ENCODE data around the gene KCTD21. TPM values are rescaled to one million over a fixed set of nuclear protein-coding genes. Genes with fewer than 3 reads are reported as not detected.
A peak's percentile ranks its signal among the peaks of the same experiment; 100 is the strongest.
"Not testable (repeated sequence)": the region's sequence is repeated elsewhere in the genome, so short reads cannot be mapped to it uniquely, and the experiment has no call there.

Gene KCTD21, protein sequence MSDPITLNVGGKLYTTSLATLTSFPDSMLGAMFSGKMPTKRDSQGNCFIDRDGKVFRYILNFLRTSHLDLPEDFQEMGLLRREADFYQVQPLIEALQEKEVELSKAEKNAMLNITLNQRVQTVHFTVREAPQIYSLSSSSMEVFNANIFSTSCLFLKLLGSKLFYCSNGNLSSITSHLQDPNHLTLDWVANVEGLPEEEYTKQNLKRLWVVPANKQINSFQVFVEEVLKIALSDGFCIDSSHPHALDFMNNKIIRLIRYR
- polyA plus RNA-seq (ENCODE audit: insufficient read depth in 1 of 5, insufficient read length in 5 of 5, low replicate concordance in 1 of 5) = 10 to 100 TPM in 2 of 5 donors, 1 to 10 TPM in 3; 8.9 to 10.1 (median 9.7) TPM
- long read RNA-seq, donor 1, partial matches to known transcripts = 0 of 2 reads
- long read RNA-seq, donor 1, other reads (novel, unspliced or antisense) = 0 of 2 reads
- long read RNA-seq, donor 2, partial matches to known transcripts = 0 of 1 reads
- long read RNA-seq, donor 2, other reads (novel, unspliced or antisense) = 0 of 1 reads
- long read RNA-seq, donor 3, partial matches to known transcripts = 0 of 2 reads
- long read RNA-seq, donor 3, other reads (novel, unspliced or antisense) = 0 of 2 reads
- long read RNA-seq, donor 4 = 0 reads
- long read RNA-seq, donor 5, partial matches to known transcripts = 0 of 1 reads
- long read RNA-seq, donor 5, other reads (novel, unspliced or antisense) = 0 of 1 reads
- long read RNA-seq, donor 6, partial matches to known transcripts = 0 of 2 reads
- long read RNA-seq, donor 6, other reads (novel, unspliced or antisense) = 0 of 2 reads
- long read RNA-seq, donor 7, partial matches to known transcripts = 0 of 4 reads
- long read RNA-seq, donor 7, other reads (novel, unspliced or antisense) = 0 of 4 reads
- long read RNA-seq, donor 8 = 0 reads

DNA sequence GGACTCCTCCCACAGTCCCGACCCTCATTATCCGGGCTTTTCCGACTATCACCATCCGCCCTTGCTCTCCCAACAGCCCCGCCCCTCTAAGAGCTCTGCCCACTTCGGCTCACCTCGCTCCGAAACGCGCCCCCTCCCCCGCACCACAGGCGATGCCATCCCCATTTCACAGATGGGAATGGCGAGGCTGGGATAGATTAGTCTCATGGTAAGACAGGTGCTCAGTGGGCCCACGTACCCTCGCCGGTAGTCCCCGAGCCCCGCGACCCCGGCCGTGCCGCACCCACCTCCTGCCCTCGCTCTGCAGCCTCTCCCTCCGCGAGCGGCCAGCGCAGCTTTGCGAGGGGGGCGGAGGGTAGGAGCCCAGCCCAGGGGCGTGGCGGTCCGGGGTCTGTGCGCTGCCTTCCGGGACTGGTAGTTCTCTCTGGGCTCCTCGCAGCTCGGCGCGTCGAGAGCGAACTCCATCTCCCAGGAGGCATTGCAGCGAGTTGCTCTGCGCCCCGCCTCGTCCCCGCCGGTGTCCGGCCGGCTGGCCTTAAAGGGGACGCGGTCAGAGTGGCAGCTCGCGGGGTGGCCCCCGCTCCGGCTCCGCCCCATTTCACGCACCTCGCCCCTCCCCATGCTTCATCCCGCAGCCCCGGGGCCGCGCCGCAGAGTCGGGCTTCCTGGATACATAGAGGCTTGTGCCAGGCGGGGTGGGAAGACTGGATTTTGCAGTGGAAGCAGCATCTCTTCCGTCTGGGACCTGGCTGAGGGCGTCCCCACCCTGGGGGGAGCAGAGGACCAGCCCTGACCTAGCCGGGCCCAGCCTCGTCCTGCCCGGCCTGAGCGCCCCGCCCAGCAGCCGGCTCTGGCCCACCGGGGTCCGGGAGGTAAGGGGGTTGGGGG is at the start of gene KCTD21, which contains the start of gene USP35:
Gene KCTD21 (minus strand): TSS at position 341 of the 888 bp plus-strand sequence. CDS start 14,072 bp downstream, outside the sequence.
Gene USP35 (plus strand): TSS at position 634 of the 888 bp plus-strand sequence. CDS start 7,327 bp downstream, outside the sequence.
- peak; percentile 94 to 95 for DNase-seq

DNA sequence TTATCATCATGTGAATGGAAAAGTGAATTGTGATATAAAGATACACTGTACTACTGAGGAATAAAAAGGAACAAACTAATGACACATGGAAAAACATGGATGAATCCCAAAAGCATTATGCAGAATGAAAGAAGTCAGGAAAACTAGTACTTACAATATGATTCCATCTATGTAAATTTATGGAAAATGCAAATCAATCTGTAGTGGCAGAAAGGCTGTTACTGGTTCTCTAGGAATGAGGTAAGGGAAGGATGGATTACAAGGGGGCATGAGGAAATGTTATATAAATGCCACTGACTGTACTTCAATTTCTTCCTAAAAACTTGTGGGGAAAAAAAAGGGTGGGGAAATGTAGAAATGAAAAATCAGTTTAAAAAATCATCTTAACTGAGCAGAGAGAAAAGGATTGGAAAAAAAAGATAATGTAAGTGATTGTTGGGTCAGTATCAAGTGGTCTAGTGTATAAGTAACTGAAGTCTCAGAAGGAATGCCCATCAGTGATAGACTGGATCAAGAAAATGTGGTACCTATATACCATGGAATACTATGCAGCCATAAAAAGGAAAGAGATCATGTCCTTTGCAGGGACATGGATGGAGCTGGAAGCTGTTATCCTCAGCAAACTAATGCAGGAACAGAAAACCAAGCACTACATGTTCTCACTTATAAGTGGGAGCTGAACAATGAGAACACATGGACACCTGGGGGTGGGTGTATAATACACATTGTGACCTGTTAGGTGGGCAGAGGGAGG is 49.0 kb upstream of the KCTD21 start:
- DNase-seq = no peak

DNA sequence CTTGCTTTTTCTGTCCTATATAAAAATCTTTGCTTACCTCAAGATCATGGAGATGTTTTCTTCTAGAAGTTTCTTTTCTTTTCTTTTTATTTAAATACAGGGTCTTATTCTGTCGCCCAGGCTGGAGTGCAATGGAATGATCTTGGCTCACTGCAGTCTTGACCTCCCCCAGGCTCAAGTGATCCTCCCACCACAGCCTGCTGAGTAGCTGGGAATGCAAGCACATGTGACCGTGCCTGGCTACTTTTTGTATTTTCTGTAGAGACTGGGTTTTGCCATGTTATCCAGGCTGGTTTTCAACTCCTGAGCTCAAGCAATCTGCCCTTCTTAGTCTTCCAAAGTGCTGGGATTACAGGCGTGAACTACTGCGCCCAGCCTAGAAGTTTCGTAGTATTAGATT is 45.6 kb upstream of the KCTD21 start:
- DNase-seq = no peak

DNA sequence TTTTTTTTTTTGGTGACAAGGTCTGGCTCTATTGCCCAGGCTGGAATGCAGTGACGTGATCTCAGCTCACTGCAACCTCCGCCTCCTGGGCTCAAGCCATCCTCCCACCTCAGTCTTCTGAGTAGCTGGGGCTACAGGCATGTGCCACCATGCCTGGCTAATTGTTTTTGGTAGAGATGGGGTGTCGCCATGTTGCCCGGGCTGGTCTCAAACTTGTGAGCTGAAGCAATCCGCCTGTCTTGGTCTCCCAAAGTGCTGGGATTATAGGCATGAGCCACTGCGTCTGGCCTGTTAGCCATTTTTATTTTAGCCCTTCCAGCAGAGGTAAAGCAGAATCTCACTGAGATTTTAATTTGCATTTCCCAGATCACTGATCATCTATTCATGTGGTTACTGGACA is 44.6 kb upstream of the KCTD21 start:
- DNase-seq = not testable (repeated sequence)

DNA sequence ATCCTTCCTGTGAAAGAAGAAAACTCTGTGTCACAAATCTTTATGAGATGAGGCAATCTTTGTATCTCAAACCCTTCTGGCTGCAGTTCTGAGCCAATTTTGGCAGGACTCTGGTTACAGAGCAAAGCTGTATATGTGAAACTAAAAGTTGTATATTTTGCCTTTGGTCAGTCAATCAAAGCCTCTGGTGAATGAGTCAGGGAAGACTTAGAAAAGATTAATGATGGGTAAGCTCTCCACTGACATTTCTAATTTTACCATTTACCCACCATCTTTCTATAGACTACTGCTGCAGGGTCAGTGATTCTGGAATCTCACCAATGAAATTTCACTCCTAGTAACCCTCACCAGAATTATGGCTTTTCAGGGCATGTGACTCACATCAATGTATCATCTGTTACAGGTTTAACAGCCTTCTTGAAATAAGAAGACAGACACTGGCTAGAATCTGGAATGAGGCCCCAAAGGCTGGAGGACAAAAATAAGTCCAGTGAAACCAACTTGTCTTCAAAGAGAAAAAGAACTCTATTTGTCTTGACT is 43.6 kb upstream of the KCTD21 start:
- DNase-seq = peak in 1 of 2 donors; percentile 27

DNA sequence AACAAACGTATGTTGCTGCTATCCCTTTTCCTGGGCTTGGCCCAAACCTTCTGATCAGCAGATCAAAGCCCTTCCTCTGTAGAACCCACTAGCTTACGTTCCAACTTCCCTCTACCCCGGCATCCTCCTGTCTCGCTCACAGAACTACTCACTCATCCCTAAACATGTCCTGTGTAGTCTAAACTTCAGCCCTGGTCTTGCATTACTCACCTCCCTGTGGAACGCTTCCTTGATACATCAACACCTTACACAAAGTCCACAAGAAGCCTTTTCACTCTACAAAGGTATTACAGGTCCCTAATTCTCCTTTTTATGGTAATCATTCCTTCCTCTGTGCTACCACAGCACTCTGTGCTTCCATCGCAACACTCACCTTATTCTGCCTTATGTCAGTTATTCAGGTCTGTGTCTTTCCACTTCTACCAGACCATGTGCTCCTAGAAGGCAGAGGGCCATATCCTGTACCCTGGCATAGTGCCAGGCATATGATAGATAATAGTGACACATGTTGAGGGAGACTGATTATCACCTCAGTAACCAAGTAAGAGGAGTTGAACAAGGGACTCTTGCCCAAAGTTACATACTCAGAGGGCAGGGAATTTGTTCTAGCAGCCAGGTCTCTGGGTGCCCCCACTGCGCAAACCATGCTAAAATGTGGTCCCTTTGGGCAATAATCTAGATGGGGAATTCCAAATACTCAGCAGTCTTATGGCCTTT is 41.9 kb upstream of the KCTD21 start:
- DNase-seq = no peak

DNA sequence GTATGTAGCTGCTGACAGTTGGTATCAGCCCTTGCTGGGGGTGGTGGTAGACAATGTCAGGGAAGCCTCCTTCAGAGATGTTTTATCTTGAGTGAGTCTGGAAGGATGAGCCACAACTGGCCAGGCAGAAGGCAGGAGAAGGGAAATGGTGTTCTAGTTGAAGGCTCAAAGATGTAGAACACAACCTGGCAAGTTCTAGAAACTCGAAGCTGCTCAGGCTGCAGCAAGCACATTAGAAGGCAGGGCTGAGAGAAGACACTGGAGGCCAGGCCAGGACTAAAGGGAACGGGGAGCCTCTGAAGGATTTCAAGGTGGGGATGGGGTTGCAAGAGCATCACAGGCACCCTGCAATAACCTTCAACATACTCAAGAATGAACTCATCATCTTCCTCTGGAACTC is 40.7 kb upstream of the KCTD21 start:
- DNase-seq = no peak

DNA sequence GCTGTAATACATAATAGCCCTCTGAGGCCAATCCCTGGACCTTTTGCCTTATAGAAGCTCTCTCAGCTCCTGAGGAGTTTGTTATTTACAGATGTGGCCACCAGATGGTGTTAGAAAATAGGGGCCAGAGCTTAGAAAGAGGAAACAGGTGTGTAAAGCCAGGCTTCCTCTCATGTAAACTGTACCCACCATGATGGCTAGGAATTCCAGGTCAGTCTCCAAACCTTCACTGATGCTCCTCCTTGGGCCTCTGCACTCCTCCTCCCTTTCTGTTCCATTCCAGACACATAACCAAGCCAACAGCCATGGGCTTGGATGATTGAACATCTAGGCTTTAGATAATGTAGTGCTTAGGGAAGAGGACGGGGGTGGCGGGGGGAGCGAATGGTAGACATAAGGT is 40.0 kb upstream of the KCTD21 start:
- peak; percentile 26 to 53 for DNase-seq

DNA sequence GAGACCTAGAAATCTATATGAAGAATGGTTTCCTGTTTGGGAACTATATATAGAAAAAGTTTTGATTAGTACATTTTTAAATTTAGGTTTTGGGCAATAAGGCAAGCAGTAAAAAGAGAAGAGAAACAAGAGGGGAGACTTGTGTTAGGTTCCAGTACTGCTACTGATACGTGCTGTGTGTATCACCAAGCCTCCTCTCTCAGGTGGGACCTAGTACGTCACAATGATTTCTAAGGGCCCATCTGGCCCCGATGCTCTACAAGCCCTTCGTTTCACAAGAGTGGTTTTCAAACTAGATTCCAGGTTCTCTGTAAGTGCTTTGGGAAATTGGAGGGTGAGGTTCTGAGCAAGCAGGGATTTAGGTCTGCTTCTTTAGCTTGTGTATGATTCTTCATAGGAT is 39.5 kb upstream of the KCTD21 start:
- no peak for DNase-seq

DNA sequence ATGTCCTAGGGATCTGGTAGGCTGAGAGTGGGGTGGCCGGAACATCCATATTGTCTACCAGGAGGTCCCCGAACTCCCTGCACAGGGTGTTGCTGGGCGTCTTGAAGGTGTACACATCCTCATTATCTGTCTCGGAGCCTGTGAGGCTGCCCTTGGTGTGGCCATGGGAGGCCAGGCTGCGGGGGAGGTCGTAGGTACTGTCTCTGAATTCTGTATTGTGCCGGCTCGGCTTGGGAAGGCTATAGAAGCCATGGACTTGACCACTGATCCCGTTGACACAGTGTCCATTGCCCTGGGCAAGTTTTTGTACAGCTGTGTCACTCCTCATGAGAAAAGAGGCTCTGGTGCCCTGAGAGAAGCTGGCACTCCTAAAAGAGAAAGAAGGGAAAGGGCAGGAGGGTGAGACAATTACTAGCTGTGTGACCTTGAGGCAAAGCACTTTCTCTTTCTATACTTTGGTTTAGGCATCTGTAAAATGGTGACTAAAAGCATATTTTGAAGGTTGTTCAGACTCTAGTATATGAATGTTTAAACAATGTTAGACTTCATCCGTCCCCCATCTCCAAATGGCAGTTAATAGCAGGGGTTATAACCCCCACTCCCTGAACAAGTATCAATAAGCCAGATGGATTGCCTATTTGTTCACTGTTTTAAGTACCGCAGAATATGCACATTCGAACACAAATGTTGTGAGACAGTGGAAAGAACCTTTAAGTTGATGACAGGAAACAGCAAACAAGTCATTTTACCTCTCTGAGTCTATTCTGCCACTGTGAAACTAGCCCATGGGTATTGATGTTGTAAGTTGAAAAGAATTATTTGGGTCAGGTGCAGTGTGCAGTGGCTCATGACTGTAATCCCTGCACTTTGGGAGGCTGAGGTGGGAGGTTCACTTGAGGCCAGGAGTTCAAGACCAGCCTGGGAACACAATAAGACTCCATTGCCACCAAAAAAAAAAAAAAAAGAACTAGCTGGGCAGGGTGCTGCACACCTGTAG is 38.6 kb upstream of the KCTD21 start:
- DNase-seq = no peak

DNA sequence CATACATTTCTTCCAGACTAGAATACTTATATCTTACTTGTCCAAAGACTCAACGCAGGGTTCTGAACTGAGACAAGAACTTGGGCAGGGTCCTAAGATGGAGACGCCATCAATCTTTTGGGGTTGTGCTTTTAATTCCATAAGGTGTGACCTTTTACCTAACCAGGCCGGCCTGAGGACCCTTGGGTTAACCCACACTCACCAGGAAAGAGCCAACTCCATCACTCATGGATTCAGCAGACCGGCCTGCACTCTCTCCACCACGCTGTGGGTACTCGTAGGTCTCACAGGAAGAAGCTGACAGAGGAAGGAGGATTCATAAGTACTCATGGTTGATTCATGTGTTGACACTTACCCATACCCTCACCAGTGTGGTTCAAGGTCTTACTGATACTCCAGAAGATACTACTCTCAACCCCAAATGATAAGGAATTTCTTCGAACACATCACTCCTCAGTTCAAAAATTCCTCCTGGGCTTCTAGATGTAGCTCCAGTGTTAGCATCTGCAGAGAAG is 36.5 kb upstream of the KCTD21 start:
- DNase-seq = no peak

DNA sequence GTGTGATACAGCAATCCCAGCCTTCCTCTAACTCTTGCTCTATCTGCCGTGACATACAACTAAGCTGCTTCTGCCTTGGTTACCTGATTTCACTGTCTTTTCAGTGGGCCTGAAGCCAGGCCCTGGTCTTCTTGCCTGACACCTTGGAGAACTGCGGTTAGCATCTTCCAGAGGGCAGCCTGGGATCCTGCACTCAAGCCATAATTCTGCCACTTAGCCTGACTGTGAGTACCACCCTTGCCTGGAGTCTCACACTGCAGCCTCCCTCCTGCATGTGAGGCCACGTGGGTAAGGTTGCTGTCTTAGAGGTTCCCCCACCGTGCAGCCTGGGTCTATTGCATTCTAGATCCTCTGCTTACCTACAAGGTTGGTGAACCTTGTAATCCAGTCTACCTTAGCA is 36.1 kb upstream of the KCTD21 start:
- DNase-seq = no peak

DNA sequence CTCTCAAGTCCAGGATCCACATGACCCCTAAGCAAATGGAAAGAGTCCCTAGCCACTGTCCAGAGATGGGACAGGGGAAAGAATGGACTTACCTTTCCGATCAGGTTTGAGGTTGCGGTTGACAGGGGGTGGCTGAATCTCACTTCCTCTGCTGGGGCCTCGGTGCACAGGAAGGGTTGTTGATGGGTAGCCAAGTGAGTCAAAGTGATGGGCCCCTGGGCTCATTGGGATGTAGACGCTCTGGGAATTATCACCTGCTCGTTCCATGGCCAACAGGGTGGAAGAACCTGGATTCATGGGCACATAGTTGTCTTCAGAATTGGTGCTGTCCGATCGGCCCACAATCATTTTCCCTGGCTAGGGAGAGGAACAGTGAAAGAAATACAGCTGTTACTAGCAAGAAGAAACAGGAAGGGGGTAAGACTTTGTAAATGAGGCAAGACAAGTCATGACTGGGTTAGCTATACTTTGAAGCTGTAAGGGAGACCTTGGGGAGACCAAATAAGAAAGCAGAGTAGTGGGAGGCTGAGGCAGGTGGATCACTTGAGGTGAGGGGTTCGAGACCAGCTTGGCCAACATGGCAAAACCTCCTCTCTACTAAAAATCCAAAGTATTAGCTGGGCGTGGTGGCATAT is 35.0 kb upstream of the KCTD21 start:
- no peak for DNase-seq

DNA sequence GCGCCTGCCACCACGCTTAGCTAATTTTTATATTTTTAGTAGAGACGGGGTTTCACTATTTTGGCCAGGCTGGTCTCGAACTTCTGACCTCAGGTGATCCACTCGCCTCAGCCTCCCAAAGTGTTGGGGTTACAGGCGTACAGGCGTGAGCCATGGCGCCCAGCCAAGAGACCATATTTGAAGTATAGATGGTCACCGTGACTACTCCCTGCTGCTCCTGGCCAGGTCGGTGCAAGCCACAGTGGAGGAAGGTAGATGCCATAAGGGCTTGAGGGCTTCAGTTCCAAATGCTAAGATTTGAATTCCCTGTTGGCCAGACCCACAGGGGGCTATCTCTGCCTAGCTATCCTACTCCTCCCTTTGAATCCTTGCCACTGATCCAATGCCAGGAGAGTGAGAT is 34.3 kb upstream of the KCTD21 start:
- DNase-seq = not testable (repeated sequence)

DNA sequence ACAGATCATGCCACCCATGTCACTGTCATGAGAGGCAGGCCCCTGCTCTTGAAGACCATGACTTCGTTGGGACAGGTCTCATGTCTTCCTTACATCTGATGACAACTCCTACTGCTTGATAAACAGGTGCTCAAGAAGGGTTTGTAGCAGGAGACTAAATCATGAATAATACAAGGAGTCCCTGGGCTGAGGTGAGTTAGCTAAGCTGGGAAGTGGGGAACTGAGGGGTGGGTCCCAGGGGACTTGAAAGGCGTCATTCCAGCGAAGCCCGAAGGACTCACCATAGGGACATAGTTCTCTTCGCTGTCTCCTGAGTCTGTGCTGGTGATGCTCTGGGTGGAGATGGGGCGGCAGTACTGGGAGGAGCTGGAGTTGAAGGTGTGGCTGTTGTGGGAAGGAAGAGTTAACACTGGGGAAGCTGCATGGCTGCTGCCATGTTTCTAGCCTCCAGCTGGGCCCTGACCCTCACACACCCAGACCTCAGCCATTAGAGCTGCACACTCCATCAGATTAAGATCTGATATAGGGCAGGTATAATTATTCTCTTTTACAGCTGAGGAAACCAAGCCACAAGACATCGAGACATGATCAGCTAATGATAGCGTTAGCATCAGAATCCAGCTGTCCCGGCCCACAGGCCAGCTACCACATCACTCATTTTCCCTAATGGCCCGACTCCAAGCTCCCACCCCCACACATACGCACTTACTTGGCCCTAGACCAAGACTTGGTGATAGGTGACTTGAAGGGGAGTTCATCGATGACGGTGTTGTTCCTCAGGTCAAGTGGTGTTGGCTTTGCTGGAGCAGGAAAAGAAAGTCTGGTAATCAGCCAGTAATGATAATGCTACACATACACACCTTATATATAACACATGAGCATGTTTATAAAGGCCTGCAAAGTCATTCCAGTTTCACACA is 33.2 kb upstream of the KCTD21 start:
- DNase-seq = no peak
